ENCODE measurements around the gene FDX2. TPM values are rescaled to one million over a fixed set of nuclear protein-coding genes. Genes with fewer than 3 reads are reported as not detected.
A peak's percentile ranks its signal among the peaks of the same experiment; 100 is the strongest.

Gene FDX2
- total RNA-seq, 1 donor from 2014 or later, result 23.3 TPM

DNA sequence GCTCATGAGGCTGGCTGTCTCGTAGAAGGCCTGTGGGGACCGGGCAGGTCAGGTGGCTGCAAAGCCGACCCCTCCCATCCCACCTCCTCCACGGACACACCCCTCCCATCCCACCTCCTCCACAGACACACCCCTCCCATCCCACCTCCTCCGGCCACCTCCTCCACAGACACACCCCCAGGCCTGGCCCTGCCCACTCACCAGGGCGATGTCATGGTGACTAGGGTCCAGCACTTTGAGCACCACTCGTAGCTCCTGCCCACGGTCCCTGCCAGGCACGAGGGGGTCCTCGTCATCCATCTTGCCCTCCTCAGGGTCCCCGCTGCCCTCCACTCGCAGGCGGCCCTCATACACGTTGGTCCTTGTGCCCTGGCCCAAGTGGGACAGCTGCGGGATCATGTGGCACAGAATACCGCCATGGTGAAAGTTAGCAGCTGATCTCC, 45.8 kb upstream of the FDX2 start:
- TF ChIP-seq, protein P1, sequence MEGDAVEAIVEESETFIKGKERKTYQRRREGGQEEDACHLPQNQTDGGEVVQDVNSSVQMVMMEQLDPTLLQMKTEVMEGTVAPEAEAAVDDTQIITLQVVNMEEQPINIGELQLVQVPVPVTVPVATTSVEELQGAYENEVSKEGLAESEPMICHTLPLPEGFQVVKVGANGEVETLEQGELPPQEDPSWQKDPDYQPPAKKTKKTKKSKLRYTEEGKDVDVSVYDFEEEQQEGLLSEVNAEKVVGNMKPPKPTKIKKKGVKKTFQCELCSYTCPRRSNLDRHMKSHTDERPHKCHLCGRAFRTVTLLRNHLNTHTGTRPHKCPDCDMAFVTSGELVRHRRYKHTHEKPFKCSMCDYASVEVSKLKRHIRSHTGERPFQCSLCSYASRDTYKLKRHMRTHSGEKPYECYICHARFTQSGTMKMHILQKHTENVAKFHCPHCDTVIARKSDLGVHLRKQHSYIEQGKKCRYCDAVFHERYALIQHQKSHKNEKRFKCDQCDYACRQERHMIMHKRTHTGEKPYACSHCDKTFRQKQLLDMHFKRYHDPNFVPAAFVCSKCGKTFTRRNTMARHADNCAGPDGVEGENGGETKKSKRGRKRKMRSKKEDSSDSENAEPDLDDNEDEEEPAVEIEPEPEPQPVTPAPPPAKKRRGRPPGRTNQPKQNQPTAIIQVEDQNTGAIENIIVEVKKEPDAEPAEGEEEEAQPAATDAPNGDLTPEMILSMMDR (conservative IDR thresholded peaks at IDR 0.05), result no peak
- Mint-ChIP-seq H3K4me3 (no peak overlapping the region), H3K27ac (no peak overlapping the region), H3K36me3 (peaks cover 14% of the 10 kb centered on the region), H3K27me3 (no peaks in the 10 kb centered on the region), H3K4me1 (ENCODE audit: unreplicated experiment) (no peaks in the 10 kb centered on the region), H3K9me3 (no peaks in the 10 kb centered on the region)
- DNase-seq (ENCODE audit: extremely low spot score, unreplicated experiment), result no peak

DNA sequence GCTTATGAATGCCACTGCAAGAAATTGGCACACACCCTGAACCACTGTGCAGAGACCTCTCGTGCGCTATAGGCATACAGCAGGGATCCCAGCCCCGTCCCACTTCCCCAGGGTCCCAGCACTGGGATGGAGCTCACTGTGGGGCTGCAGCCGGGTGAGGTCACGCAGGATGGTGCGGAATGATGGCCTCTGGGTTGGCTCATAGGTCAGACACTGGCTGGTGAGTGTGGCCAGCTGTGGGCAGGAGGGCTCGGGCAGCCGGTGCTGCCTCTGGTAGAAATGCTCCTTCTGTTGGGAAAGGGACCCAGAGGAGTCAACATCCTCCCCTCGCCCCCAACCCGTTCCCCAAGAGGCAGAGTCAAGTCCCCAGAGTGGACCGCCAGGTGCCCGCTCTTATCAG, 40.6 kb upstream of the FDX2 start:
- Mint-ChIP-seq H3K27me3 (no peaks in the 10 kb centered on the region), H3K9me3 (no peaks in the 10 kb centered on the region), H3K36me3 (peaks cover 14% of the 10 kb centered on the region), H3K4me1 (ENCODE audit: unreplicated experiment) (peaks cover 13% of the 10 kb centered on the region), H3K4me3 (no peak overlapping the region), H3K27ac (no peak overlapping the region)
- TF ChIP-seq, protein P1 (conservative IDR thresholded peaks at IDR 0.05), result no peak
- no peak for DNase-seq (ENCODE audit: extremely low spot score, unreplicated experiment)

DNA sequence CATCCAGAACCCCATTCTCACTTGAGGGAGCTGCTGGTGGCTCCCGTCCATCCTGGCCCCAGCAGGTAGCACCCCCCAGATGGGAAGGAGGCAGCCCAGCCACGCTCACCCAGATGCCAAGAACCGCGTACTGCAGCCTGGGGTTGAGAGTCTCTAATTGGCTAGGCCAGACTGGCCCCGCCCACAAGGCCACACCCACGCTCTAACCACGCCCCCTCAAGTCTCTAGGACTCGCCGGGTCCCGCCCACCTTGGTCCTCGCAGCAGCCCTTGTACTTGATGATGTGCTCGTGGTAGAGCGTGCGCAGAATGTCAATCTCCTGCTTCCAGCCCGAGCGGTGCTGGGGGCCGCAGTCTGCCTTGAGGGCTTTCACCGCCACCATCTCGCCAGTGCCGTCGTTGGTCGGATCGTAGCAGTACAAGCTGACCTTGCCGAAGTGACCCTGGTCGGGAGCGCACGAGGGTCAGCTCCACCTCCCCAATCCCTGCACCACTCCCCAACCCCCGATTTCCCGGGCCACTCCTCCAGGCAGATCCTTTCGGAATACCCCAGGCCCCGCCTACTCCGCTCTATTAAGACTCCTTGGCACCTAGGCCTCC, 38.1 kb upstream of the FDX2 start:
- Mint-ChIP-seq H3K4me3 (peak overlapping the region; percentile 68), H3K36me3 (peaks cover 8% of the 10 kb centered on the region), H3K4me1 (ENCODE audit: unreplicated experiment) (peaks cover 13% of the 10 kb centered on the region), H3K27me3 (no peaks in the 10 kb centered on the region), H3K9me3 (no peaks in the 10 kb centered on the region), H3K27ac (peak overlapping the region; percentile 16)
- TF ChIP-seq, protein P1 (conservative IDR thresholded peaks at IDR 0.05), result no peak
- peak; percentile 86 for DNase-seq (ENCODE audit: extremely low spot score, unreplicated experiment)

DNA sequence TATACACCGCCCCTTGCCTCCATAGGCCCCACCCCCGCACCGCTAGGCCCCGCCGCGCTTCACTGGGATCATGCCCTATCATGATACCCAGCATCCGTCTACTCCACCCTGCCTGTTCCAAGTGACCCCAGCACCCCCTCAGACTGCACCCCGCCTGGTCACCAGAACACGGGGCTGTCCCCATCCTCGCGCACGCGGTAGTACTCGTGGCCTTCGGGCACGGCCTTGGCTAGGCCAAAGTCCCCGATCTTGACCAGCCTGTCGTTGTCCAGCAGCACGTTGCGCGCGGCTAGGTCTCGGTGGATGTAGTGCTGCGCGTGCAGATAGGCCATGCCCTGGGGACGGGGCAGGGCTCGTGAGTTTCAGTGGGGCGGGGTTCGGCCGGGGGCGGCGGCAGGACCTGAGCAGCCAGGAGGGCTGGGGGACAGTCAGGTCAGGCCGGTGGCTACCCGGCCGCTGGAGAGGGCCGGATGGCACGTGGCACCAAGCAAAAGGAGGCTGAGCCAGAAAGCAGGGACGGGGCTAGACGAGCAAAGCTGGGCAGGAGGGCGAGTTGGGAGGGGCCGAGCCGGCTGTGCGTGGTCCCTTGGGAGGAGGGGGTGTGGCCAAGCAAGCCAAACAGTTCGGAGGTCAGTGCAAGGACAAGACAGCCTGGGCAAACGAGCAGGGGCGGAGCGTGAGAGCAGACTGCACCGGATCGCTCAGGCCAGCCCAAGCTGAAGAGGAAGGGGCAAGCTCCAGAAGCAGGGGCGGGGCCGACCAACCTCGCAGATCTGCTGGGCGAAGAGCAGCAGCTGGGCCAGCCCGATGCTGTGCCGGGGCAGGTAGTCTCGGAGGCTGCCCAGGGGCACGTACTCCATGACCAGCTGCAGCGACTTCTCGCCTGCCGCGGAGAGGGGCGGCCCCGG, 37.2 kb upstream of the FDX2 start:
- Mint-ChIP-seq H3K27ac (peak overlapping the region; percentile 78), H3K27me3 (no peaks in the 10 kb centered on the region), H3K9me3 (no peaks in the 10 kb centered on the region), H3K36me3 (peaks cover 8% of the 10 kb centered on the region), H3K4me1 (ENCODE audit: unreplicated experiment) (peaks cover 13% of the 10 kb centered on the region), H3K4me3 (peak overlapping the region; percentile 80)
- peak; percentile 85 for DNase-seq (ENCODE audit: extremely low spot score, unreplicated experiment)
- TF ChIP-seq, protein P1 (conservative IDR thresholded peaks at IDR 0.05), result no peak

GRCh38 chr19:10346509-10346908, 30.7 kb upstream of the FDX2 start:
- Mint-ChIP-seq H3K9me3 (no peaks in the 10 kb centered on the region), H3K4me1 (ENCODE audit: unreplicated experiment) (no peaks in the 10 kb centered on the region), H3K36me3 (peaks cover 2% of the 10 kb centered on the region), H3K27me3 (no peaks in the 10 kb centered on the region), H3K27ac (peak overlapping the region; percentile 9), H3K4me3 (no peak overlapping the region)
- DNase-seq (ENCODE audit: extremely low spot score, unreplicated experiment), result no peak
- TF ChIP-seq, protein P1 (conservative IDR thresholded peaks at IDR 0.05), result no peak

Data from type B pancreatic cell (in vitro differentiated cells).